ENCODE results near the gene GPC6. TPM values are rescaled to one million over a fixed set of nuclear protein-coding genes. Genes with fewer than 3 reads are reported as not detected.

Gene GPC6
- total RNA-seq, 2 experiments from 2014 or later = not detected

GRCh38 chr13:93539914-93540313, 313.3 kb downstream of the GPC6 start:
- POLR2A ChIA-PET = no interaction called here
- CTCF ChIA-PET = no interaction called here

- CTCF ChIA-PET = no interaction called here
- POLR2A ChIA-PET = no interaction called here
These were observed 321.3 kb downstream of the GPC6 start for GRCh38 chr13:93547886-93548285.

- ChIA-PET CTCF (no interaction called here), POLR2A (no interaction called here)
These were observed 322.9 kb downstream of the GPC6 start for GRCh38 chr13:93549326-93550005.

- POLR2A ChIA-PET = no interaction called here
- CTCF ChIA-PET = no interaction called here
These were observed 323.6 kb downstream of the GPC6 start for GRCh38 chr13:93550236-93550635.

GRCh38 chr13:93552596-93552995, 326.0 kb downstream of the GPC6 start:
- ChIA-PET CTCF (no interaction called here), POLR2A (no interaction called here)

GRCh38 chr13:93554514-93554913, 327.9 kb downstream of the GPC6 start:
- CTCF ChIA-PET = no interaction called here
- POLR2A ChIA-PET = no interaction called here

- ChIA-PET POLR2A (no interaction called here), CTCF (no interaction called here)
These were observed 332.0 kb downstream of the GPC6 start for GRCh38 chr13:93558637-93559036.

GRCh38 chr13:93559718-93560117, 333.1 kb downstream of the GPC6 start:
- POLR2A ChIA-PET = no interaction called here
- CTCF ChIA-PET = no interaction called here

- POLR2A ChIA-PET = no interaction called here
- CTCF ChIA-PET = no interaction called here
These were observed 335.1 kb downstream of the GPC6 start for GRCh38 chr13:93561576-93562225.

GRCh38 chr13:93562676-93563075, 336.1 kb downstream of the GPC6 start:
- ChIA-PET POLR2A (no interaction called here), CTCF (no interaction called here)

- ChIA-PET CTCF (no interaction called here), POLR2A (no interaction called here)
These were observed 350.5 kb downstream of the GPC6 start for GRCh38 chr13:93577105-93577504.

- ChIA-PET CTCF (no interaction called here), POLR2A (no interaction called here)
These were observed 363.2 kb downstream of the GPC6 start for GRCh38 chr13:93589788-93590187.

- ChIA-PET POLR2A (no interaction called here), CTCF (no interaction called here)
These were observed 376.4 kb downstream of the GPC6 start for GRCh38 chr13:93603043-93603442.

GRCh38 chr13:93614776-93615175, 388.2 kb downstream of the GPC6 start:
- CTCF ChIA-PET = no interaction called here
- POLR2A ChIA-PET = no interaction called here

GRCh38 chr13:93620181-93620765, 393.7 kb downstream of the GPC6 start:
- POLR2A ChIA-PET = no interaction called here

GRCh38 chr13:93621051-93621450, 394.4 kb downstream of the GPC6 start:
- ChIA-PET CTCF (no interaction called here), POLR2A (no interaction called here)

More at GRCh38 chr13:93620181-93620765, 393.7 kb downstream of the GPC6 start:
- CTCF ChIA-PET = no interaction called here

- POLR2A ChIA-PET = no interaction called here
- CTCF ChIA-PET = no interaction called here
These were observed 395.4 kb downstream of the GPC6 start for GRCh38 chr13:93621966-93622365.

- CTCF ChIA-PET = no interaction called here
- POLR2A ChIA-PET = no interaction called here
These were observed 397.7 kb downstream of the GPC6 start for GRCh38 chr13:93624311-93624777.

GRCh38 chr13:93625536-93625935, 398.9 kb downstream of the GPC6 start:
- POLR2A ChIA-PET = no interaction called here
- CTCF ChIA-PET = no interaction called here

GRCh38 chr13:93628136-93628797, 401.7 kb downstream of the GPC6 start:
- CTCF ChIA-PET = no interaction called here
- POLR2A ChIA-PET = no interaction called here

- CTCF ChIA-PET = no interaction called here
- POLR2A ChIA-PET = no interaction called here
These were observed 409.0 kb downstream of the GPC6 start for GRCh38 chr13:93635616-93636032.
